ENCODE data around the gene DHRS1. TPM values are rescaled to one million over a fixed set of nuclear protein-coding genes. Genes with fewer than 3 reads are reported as not detected.

Gene DHRS1
- total and polyA plus RNA-seq, 3 donors from 2014 or later: 19.2 to 24.6 (median 22.5) TPM

DNA sequence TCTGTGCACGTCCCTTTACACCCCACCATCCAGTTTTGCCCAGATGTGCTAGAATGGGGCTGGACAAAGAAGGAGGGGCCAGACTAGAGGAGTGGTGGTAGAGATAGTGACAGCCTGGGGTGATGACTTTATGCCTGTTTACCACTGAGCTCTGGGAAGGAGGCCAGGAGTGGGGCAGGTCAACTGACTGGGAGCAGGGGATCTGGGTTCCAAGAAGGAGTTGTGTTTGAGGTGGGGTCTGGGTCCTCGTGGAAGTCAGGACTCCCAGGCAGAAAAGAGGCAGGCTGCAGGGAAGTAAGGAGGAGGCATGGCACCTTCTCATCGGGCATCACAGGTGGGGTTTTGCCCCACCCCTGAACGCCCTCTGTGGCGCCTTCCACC is 10.7 kb upstream of the DHRS1 start:
- Histone ChIP-seq H3K4me3 (peak overlapping the region; percentile 55 to 65), H3K36me3 (ENCODE audit: low read depth, missing control alignments) (no peaks in the 10 kb centered on the region), H3K27ac (peak overlapping the region in 1 of 2 donors; percentile 80), H3K27me3 (no peaks in the 10 kb centered on the region), H3K4me1 (peaks cover 15% of the 10 kb centered on the region), H3K9me3 (no peaks in the 10 kb centered on the region)
- WGBS, 2 donors: 50 to 53% methylated on average over 3 to 5 of the region's 5 CpGs
- no peak for DNase-seq
- TF ChIP-seq, protein P1, sequence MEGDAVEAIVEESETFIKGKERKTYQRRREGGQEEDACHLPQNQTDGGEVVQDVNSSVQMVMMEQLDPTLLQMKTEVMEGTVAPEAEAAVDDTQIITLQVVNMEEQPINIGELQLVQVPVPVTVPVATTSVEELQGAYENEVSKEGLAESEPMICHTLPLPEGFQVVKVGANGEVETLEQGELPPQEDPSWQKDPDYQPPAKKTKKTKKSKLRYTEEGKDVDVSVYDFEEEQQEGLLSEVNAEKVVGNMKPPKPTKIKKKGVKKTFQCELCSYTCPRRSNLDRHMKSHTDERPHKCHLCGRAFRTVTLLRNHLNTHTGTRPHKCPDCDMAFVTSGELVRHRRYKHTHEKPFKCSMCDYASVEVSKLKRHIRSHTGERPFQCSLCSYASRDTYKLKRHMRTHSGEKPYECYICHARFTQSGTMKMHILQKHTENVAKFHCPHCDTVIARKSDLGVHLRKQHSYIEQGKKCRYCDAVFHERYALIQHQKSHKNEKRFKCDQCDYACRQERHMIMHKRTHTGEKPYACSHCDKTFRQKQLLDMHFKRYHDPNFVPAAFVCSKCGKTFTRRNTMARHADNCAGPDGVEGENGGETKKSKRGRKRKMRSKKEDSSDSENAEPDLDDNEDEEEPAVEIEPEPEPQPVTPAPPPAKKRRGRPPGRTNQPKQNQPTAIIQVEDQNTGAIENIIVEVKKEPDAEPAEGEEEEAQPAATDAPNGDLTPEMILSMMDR (IDR thresholded peaks at IDR 0.05): no peak
- TF ChIP-seq POLR2A (IDR thresholded peaks at IDR 0.05): no peak
- intact Hi-C loops (cut with DNase I; ENCODE audit: low total_unique reads): no loop called here

DNA sequence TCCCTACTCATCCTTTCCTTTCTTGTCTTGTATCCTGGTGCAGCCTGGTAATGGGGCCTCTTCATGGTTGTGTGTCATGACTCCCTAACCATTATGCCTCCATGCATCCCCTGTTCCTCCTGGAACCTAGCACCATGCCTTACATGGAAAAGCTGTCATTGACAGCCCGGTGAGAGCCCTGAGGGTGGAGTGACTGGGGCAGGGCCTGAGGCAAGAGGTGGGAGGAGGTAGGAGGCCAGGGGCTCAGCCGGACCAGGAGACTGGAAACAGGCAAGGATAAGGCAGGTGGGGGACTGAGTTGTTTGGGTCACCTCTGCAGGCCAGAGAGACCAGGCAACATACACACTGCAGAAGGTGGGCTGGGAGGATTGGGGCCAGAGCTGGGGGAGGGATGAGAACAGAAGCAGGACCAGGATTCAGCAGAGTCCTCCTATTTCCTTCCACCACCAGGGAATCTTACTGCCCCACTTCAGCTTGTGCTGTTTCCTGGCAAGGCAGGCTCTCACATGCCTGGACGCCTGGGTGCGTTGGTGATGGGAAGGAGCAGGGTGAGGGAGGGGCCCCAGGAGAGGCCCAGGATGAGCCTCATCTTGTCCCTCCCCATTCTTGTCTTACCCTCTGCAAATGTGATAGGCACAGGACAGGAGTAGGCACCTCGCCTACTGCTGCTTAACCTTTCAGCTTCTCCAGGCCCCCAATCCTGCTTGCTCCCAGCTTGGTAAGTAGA is 10.1 kb upstream of the DHRS1 start, which contains the start of gene LTB4R2:
TSS of gene LTB4R2 (plus strand) at position 603 of the 727 bp plus-strand sequence. CDS start 525 bp downstream, outside the sequence.
- TF ChIP-seq, protein P1 (IDR thresholded peaks at IDR 0.05): no peak
- TF ChIP-seq POLR2A (IDR thresholded peaks at IDR 0.05): no peak
- H3K4me1 ChIP-seq: peaks cover 15% of the 10 kb centered on the region
- H3K9me3 ChIP-seq: no peaks in the 10 kb centered on the region
- no peaks in the 10 kb centered on the region for H3K27me3 ChIP-seq
- DNase-seq: no peak
- peak within 1 kb of the TSS; percentile 55 to 65 for H3K4me3 ChIP-seq
- H3K36me3 ChIP-seq (ENCODE audit: low read depth, missing control alignments): no peaks in the 10 kb centered on the region
- peak within 1 kb of the TSS; percentile 57 to 80 for H3K27ac ChIP-seq
- 82 to 84% methylated on average over 5 of the region's 5 CpGs for WGBS, 2 donors
- intact Hi-C loops (cut with DNase I; ENCODE audit: low total_unique reads): no loop called here

DNA sequence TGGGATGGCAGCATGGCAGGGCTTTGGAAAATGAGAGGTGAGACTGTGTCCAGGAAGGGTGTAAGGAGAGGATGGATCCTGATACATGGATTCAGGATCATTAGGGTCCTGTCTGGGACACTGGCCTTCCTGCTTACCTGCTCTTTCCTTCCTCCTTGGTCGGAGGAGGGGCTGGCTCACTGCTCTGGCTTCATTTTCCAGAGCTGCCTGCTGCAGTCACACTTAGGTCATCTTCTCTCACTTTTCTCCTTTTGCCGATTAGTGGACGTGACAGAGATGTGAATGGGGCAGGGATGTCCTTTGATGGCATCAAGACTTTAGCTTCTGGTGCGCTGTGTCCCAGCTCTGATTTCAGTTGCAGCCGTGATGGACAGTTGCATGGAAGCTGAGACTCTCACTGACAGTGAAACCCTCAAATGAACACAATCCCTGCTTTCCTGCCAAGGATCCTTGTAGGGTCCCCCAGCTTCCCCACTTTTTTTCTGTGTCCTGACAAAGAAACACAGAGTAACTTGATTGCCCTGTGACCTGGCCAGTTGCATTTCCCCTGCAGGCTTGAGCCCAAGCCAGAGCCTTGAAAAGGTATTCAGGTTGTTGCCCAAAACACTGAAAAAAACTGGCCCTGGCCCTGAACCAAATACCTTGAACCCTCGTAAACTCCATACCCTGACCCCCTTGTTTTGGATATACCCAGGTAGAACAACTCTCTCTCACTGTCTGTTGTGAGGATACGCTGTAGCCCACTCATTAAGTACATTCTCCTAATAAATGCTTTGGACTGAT is 9.0 kb upstream of the DHRS1 start:
- 86 to 88% methylated on average over 7 of the region's 7 CpGs for WGBS, 2 donors
- intact Hi-C loops (cut with DNase I; ENCODE audit: low total_unique reads): no loop called here
- H3K27ac ChIP-seq: no peak overlapping the region
- H3K9me3 ChIP-seq: no peaks in the 10 kb centered on the region
- no peak overlapping the region for H3K4me3 ChIP-seq
- TF ChIP-seq POLR2A (IDR thresholded peaks at IDR 0.05): no peak
- TF ChIP-seq, protein P1 (IDR thresholded peaks at IDR 0.05): no peak
- H3K36me3 ChIP-seq (ENCODE audit: low read depth, missing control alignments): no peaks in the 10 kb centered on the region
- no peaks in the 10 kb centered on the region for H3K27me3 ChIP-seq
- peaks cover 15% of the 10 kb centered on the region for H3K4me1 ChIP-seq
- no peak for DNase-seq

DNA sequence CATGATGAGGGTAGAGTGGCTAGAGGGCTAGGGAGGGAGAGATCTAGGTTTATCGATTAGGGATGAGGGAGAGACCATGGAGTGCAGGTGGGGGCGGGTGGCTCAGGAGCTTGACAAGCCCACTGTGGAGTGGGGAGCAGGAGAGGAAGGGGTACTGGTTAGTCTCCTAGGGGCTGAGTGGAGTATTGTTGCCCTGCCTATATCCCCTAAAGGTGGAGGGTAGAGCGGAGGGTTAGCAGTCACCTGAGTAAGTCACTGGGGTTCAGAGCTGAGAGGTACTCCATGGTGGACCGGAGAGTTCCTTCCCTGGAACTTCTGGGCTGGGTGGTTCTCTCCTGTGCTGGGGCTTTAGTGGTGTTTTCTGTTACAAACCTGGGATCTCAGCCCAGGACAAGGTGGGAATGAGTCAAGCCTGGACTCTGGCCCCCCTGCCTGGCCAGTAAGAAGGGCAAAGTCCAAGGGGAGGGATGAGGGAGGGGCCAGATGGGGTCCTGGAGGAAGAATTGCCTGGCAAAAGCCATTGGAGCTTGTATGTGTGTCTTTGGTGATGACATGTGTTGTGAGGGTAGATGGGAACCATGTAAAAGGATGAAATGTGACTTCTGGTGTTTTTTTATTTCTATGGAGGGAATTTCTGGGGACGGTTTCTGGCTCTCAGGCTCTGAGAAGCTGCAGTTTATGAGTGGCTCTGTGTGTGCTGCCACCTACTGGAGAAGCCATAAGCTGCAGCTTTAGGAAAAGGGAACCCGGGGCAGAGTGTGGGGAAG is 8.2 kb upstream of the DHRS1 start, which contains the start of gene CIDEB:
TSS of gene CIDEB (minus strand) at position 403 of the 767 bp plus-strand sequence. CDS start at position 284, 119 bp downstream.
- Histone ChIP-seq H3K4me3 (no peak within 1 kb of the TSS), H3K27me3 (no peaks in the 10 kb centered on the region), H3K36me3 (ENCODE audit: low read depth, missing control alignments) (no peaks in the 10 kb centered on the region), H3K4me1 (peaks cover 15% of the 10 kb centered on the region), H3K9me3 (no peaks in the 10 kb centered on the region), H3K27ac (no peak within 1 kb of the TSS)
- WGBS, 2 donors: 61 to 63% methylated on average over 6 of the region's 6 CpGs
- intact Hi-C loops (cut with DNase I; ENCODE audit: low total_unique reads): no loop called here
- no peak for TF ChIP-seq POLR2A (IDR thresholded peaks at IDR 0.05)
- TF ChIP-seq, protein P1 (IDR thresholded peaks at IDR 0.05): peak; percentile 61 to 91 (median 80)
- DNase-seq: peak; percentile 73

Data from testis (tissue), 3 donors.